ENCODE measurements around the gene HOXC5.

Gene HOXC5

GRCh38 chr12:54020591-54021405, 12.1 kb upstream of the HOXC5 start:
- DNase-seq = no peak

DNA sequence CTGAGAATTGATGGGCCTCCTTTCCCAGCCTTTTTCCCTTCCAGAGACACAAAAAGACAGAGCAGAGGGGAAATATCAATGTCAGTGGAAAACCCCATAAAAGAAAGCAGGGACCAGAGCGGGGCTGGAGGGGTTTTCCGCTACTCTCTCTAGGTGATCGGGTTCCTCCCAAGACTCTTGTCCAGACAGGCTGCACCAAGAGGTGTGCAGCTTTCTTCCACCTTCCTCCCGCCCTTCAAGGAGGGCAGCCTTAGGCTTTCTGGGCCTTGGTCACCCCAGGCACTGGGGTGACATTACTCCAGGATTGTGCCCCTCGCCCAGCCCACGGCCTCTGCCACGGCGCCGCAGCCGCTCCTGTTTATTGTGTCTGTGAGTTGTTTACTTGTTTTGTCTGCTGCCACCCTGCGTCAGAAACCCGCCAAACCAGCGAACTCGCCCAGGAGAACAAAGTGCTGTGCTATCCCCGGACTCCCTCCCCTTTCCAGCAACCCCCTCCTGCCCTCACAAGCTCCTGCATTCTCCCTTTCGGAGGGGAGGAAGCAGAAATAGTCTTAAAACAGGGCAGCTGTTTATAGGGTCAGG, 11.3 kb upstream of the HOXC5 start:
- DNase-seq = no peak

DNA sequence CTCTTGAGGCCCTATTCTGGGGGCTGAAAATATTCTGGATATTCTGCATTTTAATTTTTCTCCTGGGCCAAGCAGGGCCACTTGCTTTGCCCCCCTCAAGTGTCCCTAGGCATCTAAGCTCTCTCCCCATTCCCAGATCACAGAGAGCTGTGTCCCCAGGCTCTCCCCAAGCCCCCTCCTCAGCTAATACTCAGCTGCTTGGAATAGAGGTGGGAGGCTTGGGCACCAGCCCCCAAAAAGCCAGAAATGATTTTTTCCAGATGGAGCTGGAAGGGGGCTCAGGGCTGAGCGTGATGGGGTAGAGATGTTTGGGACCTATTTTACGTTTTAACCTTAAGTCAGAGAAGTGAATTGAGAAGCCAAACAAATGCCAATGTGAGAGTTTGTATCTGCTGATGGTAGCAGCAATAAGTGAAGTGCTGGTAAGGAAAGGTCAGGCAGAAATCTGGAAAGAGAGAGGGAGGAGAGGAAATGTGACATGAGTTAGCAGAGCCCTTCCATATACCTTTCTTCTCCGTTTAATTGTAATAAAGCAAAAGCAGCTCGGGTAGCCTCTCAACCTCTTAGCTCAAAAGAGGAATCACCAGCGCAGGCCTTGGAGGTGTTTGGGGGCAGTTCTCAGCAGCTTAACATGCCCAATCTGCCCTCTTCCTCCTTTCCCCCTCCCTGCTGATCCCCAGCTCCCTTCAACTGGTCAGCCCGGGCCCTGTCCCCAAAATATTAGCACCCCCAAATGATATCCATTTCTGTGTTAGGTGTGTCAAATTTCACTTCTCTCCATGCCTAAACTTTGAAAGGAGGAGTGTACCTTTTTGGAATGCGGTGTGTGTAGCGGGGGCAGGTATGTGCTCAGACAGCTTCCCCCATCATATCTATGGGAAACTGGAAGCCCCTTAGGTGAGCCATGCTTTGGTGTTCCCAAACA, 9.6 kb upstream of the HOXC5 start:
- no peak for DNase-seq

DNA sequence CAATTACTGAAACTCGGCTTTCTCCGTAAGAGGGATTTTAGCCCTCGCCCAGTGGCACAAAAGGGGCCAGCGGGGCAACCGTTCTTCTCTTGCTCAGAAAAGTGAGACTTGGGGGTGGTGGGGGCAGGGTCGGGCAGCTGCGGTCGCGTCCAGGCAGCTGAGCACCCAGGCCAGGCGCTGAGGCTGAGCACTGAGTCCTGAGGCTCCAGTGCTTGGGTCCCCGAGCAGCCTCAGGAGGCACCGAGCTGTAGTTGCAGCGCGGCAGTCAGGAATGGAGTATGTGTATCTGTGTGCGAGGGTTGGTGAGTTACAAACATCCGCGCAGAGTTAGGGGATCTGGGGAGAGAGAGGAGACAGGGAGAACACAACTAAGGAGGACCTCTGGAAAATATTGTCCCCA, 8.7 kb upstream of the HOXC5 start:
- no peak for DNase-seq

- DNase-seq = no peak
Observed at GRCh38 chr12:54024581-54025305, 8.1 kb upstream of the HOXC5 start.

- no peak for DNase-seq
Observed at GRCh38 chr12:54025499-54026405, 7.1 kb upstream of the HOXC5 start.

- DNase-seq = no peak
Observed at GRCh38 chr12:54026640-54027441, 6.0 kb upstream of the HOXC5 start.

DNA sequence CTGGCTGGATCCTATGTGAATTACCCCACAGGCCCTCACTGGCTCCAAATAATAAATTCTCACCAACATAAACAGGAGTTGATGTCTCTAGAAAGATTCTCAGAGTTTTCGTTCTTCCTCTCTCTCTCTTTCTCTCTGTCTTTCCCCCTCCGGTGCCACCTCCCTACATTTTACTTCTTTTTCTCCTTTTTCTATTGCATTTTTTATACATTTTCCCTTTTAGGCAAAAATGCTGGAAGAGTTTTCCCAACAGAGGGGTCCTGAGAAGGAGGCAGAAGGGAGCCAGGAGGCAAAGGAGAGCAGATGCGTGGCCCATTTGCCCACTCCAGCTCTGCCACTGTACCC, 5.4 kb upstream of the HOXC5 start:
- no peak for DNase-seq

DNA sequence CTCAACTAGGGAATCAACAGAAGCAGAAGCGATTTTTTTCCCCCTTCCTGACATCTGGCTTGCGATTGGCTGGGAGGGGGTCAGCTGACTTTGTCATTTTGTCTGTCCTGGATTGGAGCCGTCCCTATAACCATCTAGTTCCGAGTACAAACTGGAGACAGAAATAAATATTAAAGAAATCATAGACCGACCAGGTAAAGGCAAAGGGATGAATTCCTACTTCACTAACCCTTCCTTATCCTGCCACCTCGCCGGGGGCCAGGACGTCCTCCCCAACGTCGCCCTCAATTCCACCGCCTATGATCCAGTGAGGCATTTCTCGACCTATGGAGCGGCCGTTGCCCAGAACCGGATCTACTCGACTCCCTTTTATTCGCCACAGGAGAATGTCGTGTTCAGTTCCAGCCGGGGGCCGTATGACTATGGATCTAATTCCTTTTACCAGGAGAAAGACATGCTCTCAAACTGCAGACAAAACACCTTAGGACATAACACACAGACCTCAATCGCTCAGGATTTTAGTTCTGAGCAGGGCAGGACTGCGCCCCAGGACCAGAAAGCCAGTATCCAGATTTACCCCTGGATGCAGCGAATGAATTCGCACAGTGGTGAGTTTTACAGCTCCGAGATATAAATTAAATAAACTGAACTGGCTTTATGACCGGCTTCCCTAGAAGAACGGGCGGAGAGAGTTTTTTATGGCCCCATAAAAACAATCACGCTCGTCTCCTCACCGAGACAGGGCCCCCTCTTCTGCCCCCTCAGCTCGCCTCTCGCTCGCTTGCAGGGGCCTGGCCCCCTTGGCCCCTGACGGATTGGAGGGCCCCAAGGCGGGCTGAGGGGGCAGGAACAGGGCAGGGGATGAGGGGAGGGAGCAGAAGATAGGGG, 4.3 kb upstream of the HOXC5 start, which contains the start of gene HOXC6:
Gene HOXC6, plus strand, starts transcription at position 127 of the 888 bp plus-strand sequence. Its CDS starts 82 bp downstream, at position 209.
- no peak for DNase-seq

DNA sequence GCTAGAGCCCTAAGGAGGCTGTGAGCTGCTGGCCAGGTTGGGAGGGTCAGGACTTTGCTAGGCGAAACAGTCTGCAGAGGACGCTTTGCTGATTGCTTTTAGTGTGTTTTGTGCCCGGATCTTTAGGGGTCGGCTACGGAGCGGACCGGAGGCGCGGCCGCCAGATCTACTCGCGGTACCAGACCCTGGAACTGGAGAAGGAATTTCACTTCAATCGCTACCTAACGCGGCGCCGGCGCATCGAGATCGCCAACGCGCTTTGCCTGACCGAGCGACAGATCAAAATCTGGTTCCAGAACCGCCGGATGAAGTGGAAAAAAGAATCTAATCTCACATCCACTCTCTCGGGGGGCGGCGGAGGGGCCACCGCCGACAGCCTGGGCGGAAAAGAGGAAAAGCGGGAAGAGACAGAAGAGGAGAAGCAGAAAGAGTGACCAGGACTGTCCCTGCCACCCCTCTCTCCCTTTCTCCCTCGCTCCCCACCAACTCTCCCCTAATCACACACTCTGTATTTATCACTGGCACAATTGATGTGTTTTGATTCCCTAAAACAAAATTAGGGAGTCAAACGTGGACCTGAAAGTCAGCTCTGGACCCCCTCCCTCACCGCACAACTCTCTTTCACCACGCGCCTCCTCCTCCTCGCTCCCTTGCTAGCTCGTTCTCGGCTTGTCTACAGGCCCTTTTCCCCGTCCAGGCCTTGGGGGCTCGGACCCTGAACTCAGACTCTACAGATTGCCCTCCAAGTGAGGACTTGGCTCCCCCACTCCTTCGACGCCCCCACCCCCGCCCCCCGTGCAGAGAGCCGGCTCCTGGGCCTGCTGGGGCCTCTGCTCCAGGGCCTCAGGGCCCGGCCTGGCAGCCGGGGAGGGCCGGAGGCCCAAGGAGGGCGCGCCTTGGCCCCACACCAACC, 3.1 kb upstream of the HOXC5 start:
- DNase-seq = no peak

DNA sequence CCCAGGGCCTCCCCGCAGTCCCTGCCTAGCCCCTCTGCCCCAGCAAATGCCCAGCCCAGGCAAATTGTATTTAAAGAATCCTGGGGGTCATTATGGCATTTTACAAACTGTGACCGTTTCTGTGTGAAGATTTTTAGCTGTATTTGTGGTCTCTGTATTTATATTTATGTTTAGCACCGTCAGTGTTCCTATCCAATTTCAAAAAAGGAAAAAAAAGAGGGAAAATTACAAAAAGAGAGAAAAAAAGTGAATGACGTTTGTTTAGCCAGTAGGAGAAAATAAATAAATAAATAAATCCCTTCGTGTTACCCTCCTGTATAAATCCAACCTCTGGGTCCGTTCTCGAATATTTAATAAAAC, 2.4 kb upstream of the HOXC5 start:
- no peak for DNase-seq

- DNase-seq = no peak
Observed at GRCh38 chr12:54030889-54031471, 1.9 kb upstream of the HOXC5 start.

DNA sequence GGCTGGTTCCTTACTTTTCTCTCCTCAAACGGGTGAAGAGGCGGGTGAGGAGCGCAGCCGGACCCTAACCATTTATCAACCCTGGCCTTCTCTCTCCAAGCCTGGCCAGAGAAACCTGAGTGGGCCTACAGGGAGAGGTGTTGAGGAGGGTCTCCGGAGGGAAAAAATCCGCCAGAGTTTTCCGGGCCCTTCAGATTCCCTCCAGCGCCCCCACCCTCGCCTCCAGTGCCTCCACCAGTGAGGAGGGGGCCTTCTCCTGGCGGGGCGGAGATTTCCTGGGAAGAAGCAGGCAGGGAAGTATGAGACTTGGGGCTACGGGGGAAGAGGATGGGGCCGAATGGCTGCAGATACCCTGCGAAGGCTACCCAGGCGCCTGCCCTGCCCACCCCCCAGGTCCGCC, 1.4 kb upstream of the HOXC5 start:
- no peak for DNase-seq

DNA sequence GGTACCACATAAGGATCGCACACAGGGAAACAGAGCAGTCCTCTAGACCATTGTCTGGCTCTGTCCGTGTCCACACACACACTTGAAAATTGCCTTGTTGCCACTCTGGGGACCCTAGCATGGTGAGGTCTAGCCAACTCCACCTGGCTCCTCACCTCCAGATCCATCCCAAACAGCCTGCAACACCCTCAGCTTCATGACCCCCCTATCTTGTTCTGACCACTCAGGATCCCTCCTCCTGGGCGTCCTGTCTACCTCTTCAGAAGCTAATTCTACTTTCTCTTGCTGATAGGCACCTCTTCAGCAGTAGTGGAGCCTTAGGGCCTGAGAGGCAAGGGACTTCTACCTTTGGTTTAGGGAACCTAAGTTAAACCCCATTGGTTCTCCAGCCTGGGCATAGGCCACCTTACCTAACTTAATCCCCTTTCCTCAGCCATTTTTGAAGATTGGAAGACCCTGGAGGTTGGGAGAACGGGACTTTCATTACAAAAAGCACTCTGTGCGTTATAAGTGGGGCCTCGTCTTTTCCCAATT, 697 bp upstream of the HOXC5 start:
- no peak for DNase-seq

DNA sequence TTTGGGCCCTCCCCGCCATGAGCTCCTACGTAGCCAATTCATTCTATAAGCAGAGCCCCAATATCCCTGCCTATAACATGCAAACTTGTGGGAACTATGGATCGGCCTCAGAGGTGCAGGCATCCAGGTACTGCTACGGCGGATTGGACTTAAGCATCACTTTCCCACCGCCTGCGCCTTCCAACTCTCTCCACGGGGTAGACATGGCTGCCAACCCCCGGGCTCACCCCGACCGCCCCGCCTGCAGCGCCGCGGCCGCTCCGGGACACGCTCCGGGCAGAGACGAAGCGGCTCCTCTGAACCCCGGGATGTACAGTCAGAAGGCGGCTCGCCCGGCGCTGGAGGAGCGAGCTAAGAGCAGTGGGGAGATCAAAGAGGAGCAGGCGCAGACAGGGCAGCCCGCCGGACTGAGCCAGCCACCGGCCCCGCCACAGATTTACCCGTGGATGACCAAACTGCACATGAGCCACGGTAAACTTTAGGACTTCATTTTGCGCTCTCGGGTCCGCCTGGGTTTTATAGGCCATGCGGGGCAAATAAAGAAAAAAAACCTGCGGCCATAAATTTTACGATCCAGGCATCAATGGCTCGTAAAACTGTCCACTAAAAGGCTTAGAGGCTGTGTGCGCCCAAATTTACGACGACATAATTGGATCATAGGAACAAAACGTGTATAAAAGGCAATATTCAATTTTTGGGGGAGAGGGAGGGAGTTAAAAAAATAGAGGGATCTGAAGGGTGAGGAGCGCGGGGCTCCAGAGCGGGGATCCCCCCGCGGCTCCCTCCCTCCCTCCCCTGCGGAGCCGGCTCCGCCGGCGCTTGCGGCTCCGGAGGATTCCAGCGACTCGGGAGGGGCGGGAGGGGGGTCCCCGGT, 493 bp downstream of the HOXC5 start:
- no peak for DNase-seq

DNA sequence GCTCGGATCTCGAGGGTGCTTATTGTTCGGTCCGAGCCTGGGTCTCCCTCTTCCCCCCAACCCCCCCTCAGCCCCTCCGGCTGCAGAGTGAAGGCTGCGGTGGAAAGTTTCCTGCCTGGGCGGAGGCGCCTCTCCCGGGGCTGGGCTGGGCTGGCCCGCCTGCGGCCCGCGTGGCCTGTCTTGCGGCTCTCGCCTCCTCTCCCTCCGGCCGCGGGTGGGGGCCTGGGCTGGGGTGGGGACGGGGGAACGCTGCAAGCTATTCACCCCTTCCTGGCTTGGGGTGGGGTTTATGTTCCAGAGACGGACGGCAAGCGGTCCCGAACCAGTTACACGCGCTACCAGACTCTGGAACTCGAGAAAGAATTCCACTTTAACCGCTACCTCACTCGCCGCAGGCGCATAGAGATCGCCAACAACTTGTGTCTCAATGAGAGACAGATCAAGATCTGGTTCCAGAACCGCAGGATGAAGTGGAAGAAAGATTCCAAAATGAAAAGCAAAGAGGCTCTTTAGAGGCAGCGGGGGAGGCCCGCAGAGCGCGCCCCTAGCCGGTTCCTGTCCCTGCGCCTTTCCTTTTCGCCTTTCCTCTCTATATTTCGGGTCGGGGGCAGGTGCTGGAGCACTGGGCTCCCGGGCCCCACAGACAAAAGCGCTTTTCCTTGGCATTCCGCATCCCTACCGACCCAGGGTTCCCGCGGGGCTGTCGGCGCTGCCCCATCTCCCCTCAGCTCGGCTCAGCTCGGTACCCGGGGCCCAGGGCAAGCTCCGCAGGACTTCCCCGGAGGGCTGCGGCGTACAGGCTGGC, 1.3 kb downstream of the HOXC5 start:
- DNase-seq = no peak
